Measurements from ENCODE around the gene STAG1.

DNA sequence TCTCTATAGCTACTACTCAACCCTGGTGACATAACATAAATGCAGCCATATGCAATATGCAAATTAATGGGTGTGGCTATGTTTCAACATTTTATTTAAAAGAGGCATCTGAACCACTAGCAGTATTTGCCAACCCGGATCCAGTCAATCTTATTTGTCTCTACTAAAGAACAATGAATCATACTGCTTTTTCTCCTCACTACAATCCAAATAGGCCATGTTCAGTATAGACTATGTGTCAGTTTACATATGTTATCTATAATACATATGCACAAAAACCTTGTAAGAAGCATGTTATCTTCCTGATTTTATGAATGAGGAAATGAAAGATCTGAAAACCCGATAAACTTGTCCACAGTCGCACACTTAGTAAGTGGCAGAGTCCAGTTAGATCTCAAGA lies 125.7 kb downstream of the STAG1 start:
- TF ChIP-seq, protein P1, sequence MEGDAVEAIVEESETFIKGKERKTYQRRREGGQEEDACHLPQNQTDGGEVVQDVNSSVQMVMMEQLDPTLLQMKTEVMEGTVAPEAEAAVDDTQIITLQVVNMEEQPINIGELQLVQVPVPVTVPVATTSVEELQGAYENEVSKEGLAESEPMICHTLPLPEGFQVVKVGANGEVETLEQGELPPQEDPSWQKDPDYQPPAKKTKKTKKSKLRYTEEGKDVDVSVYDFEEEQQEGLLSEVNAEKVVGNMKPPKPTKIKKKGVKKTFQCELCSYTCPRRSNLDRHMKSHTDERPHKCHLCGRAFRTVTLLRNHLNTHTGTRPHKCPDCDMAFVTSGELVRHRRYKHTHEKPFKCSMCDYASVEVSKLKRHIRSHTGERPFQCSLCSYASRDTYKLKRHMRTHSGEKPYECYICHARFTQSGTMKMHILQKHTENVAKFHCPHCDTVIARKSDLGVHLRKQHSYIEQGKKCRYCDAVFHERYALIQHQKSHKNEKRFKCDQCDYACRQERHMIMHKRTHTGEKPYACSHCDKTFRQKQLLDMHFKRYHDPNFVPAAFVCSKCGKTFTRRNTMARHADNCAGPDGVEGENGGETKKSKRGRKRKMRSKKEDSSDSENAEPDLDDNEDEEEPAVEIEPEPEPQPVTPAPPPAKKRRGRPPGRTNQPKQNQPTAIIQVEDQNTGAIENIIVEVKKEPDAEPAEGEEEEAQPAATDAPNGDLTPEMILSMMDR (IDR thresholded peaks at IDR 0.05; ENCODE audit: insufficient read depth, low read length, poor library complexity, severe bottlenecking) = no peak
- no peak for TF ChIP-seq EZH2phosphoT487 (conservative IDR thresholded peaks at IDR 0.05; ENCODE audit: low read length)

Data from SU-DHL-6 (cell line).